HCT116 (cell line): ENCODE results near the gene KIRREL3. TPM values are rescaled to one million over a fixed set of nuclear protein-coding genes. Genes with fewer than 3 reads are reported as not detected.

Experiments used
- ATAC-seq: fragments of 200-7000 bp; cut with Tn5 transposase; 2 replicates; pipeline ENCODE4 v1.9.1; 2020; ENCODE audit warnings: mild to moderate bottlenecking, moderate library complexity
- BruUV-seq: library from RNA; stranded (reverse); fragments of 400-500 nt; replicated peaks from 2 replicates; lab custom pipeline; 2021; lab: Mats Ljungman, UMichigan
- CTCF ChIA-PET: fragments of 300-600 bp; sonication (Branson Sonifier 250); formaldehyde crosslinking; loops from one replicate; lab custom pipeline; 2021; ENCODE audit warnings: antibody characterized with exemption; lab: Charles Lee
- POLR2A ChIA-PET: fragments of 300-600, 350-600 bp; sonication (Branson Sonifier 250); formaldehyde crosslinking; loops from one replicate; lab custom pipeline; 2021; ENCODE audit warnings: antibody characterized with exemption; lab: Charles Lee
- RAD21 ChIA-PET, 2 experiments: fragments of 300-600 bp; sonication (Branson Sonifier 250); formaldehyde crosslinking; loops; one replicate each; lab custom pipeline; 2023; ENCODE audit warnings: low total read pairs in 2 of 2; ENCODE audit not compliant: uncharacterized antibody in 2 of 2, unreplicated experiment in 2 of 2, low non-redundant PET in 1 of 2; lab: Charles Lee
- DNase-seq: peaks from one replicate; pipeline ENCODE4 v3.0.0-alpha.2; 2010; ENCODE audit warnings: low read depth, low spot score
- H2AFZ ChIP-seq: fragments of 200-600 bp; shearing (Covaris generic), sonication (generic); 2 replicates; pipeline ENCODE4 v1.6.1; 2017; ENCODE audit warnings: low read depth, mixed run types, mixed read lengths, antibody characterized with exemption, low read length; ENCODE audit not compliant: poor library complexity, severe bottlenecking
- H3K27ac ChIP-seq: 2 replicates; pipeline ENCODE4 v1.5.1; 2012; ENCODE audit warnings: low read depth, low read length
- H3K27me3 ChIP-seq: fragments of 200-600 bp; sonication (generic); 2 replicates; pipeline ENCODE4 v1.6.1; 2016; ENCODE audit warnings: mixed run types, low read length, mixed read lengths; ENCODE audit not compliant: insufficient read depth
- H3K36me3 ChIP-seq, 2 experiments: fragments of 200-500 bp in 1 of 2; fragments of 200-600 bp in 1 of 2; sonication (Bioruptor generic) in 1 of 2; sonication (generic) in 1 of 2; 2 replicates each; pipeline versions ENCODE4 v1.5.1 to v1.6.1; 2014 to 2016; ENCODE audit warnings: low read length in 2 of 2, inconsistent platforms in 1 of 2, mixed read lengths in 1 of 2, mixed run types in 1 of 2; ENCODE audit not compliant: insufficient read depth in 2 of 2, control insufficient read depth in 1 of 2
- H3K4me1 ChIP-seq, 2 experiments: fragments of 200-600 bp in 1 of 2; sonication (generic) in 1 of 2; 2 replicates each; pipeline versions ENCODE4 v1.5.1 to v1.6.1; 2012 to 2017; ENCODE audit warnings: low read length in 2 of 2, inconsistent platforms in 1 of 2, mild to moderate bottlenecking in 1 of 2, mixed read lengths in 1 of 2, mixed run types in 1 of 2, moderate library complexity in 1 of 2; ENCODE audit not compliant: insufficient read depth in 2 of 2, control insufficient read depth in 1 of 2
- H3K4me2 ChIP-seq: fragments of 200-600 bp; sonication (generic); 2 replicates; pipeline ENCODE4 v1.6.1; 2017; ENCODE audit warnings: mixed run types, low read length, mixed read lengths
- H3K4me3 ChIP-seq, 2 experiments: fragments of 200-600 bp in 1 of 2; sonication (generic) in 1 of 2; replicated peaks in 1 of 2; 2 replicates each; pipeline ENCODE4 v1.5.1; 2011 to 2016; ENCODE audit warnings: low read length in 2 of 2, control low read depth in 1 of 2, low read depth in 1 of 2, mild to moderate bottlenecking in 1 of 2, mixed read lengths in 1 of 2, mixed run types in 1 of 2
- H3K79me2 ChIP-seq: fragments of 200-600 bp; sonication (generic); 2 replicates; pipeline ENCODE4 v1.6.1; 2017; ENCODE audit warnings: mild to moderate bottlenecking, mixed run types, low read length, moderate library complexity, mixed read lengths; ENCODE audit not compliant: insufficient read depth
- H3K9ac ChIP-seq: fragments of 200-600 bp; sonication (generic); 2 replicates; pipeline ENCODE4 v1.6.1; 2016; ENCODE audit warnings: low read length, mixed read lengths
- H3K9me2 ChIP-seq: fragments of 200-600 bp; sonication (generic), shearing (Covaris generic); 2 replicates; pipeline ENCODE4 v1.6.1; 2017; ENCODE audit warnings: mixed run types, mild to moderate bottlenecking, moderate library complexity; ENCODE audit not compliant: insufficient read depth
- H3K9me3 ChIP-seq, 2 experiments: fragments of 200-500 bp in 1 of 2; fragments of 200-600 bp in 1 of 2; sonication (Bioruptor generic) in 1 of 2; sonication (generic) in 1 of 2; 2 replicates each; pipeline ENCODE4 v1.6.1; 2014 to 2017; ENCODE audit warnings: low read length in 2 of 2, mixed read lengths in 2 of 2, inconsistent platforms in 1 of 2, low read depth in 1 of 2, mild to moderate bottlenecking in 1 of 2, mixed run types in 1 of 2, moderate library complexity in 1 of 2; ENCODE audit not compliant: control insufficient read depth in 1 of 2, insufficient read depth in 1 of 2
- H4K20me1 ChIP-seq: fragments of 200-600 bp; sonication (generic), shearing (Covaris generic); 2 replicates; pipeline ENCODE4 v1.6.1; 2017; ENCODE audit warnings: mixed run types, mild to moderate bottlenecking, moderate library complexity; ENCODE audit not compliant: insufficient read depth
- ATF3 ChIP-seq: IDR thresholded peaks from 2 replicates; pipeline ENCODE4 v1.6.1; 2012
- CEBPB ChIP-seq: IDR thresholded peaks from 2 replicates; pipeline ENCODE4 v1.6.1; 2012; ENCODE audit warnings: low read depth
- CTCF ChIP-seq, 3 experiments: fragments of 200-600 bp in 1 of 3; sonication (generic) in 1 of 3; IDR thresholded peaks in 2 of 3; conservative IDR thresholded peaks in 1 of 3; 2 replicates each; pipeline ENCODE4 v1.5.1; 2012 to 2017; ENCODE audit warnings: low read depth in 2 of 3, low read length in 2 of 3, antibody characterized with exemption in 1 of 3, borderline replicate concordance in 1 of 3, control low read depth in 1 of 3, mild to moderate bottlenecking in 1 of 3, mixed read lengths in 1 of 3, mixed run types in 1 of 3, moderate library complexity in 1 of 3; ENCODE audit not compliant: insufficient read depth in 1 of 3
- EGR1 ChIP-seq: IDR thresholded peaks from 2 replicates; pipeline ENCODE4 v1.6.1; 2012; ENCODE audit warnings: low read depth
- ELF1 ChIP-seq: IDR thresholded peaks from 2 replicates; pipeline ENCODE4 v1.6.1; 2012; ENCODE audit warnings: low read depth, borderline replicate concordance
- EZH2 ChIP-seq: fragments of 200-600 bp; sonication (generic); IDR thresholded peaks from 2 replicates; pipeline ENCODE4 v1.6.1; 2017; ENCODE audit warnings: antibody characterized with exemption, mixed run types
- EZH2phosphoT487 ChIP-seq: fragments of 200-600 bp; IDR thresholded peaks from 2 replicates; pipeline ENCODE4 v1.6.1; 2018; ENCODE audit warnings: antibody characterized with exemption, borderline replicate concordance
- FOSL1 ChIP-seq: IDR thresholded peaks from 2 replicates; pipeline ENCODE4 v1.6.1; 2012; ENCODE audit warnings: low read depth
- POLR2A ChIP-seq: IDR thresholded peaks from 2 replicates; pipeline ENCODE4 v1.7.0; 2011; ENCODE audit warnings: borderline replicate concordance; ENCODE audit not compliant: insufficient read depth, insufficient read length; ENCODE audit errors: extremely low read depth
- POLR2AphosphoS5 ChIP-seq: IDR thresholded peaks from 2 replicates; pipeline ENCODE4 v1.6.1; 2011; ENCODE audit warnings: mild to moderate bottlenecking, low read depth, low read length, moderate library complexity
- RAD21 ChIP-seq: IDR thresholded peaks from 2 replicates; pipeline ENCODE4 v1.6.1; 2012; ENCODE audit warnings: low read depth, mild to moderate bottlenecking
- SP1 ChIP-seq: IDR thresholded peaks from 2 replicates; pipeline ENCODE4 v1.6.1; 2012; ENCODE audit warnings: low read depth
- TCF7L2 ChIP-seq: IDR thresholded peaks from 2 replicates; pipeline ENCODE4 v1.7.0; 2011; ENCODE audit warnings: borderline replicate concordance, inconsistent platforms; ENCODE audit not compliant: insufficient read depth, insufficient read length; ENCODE audit errors: extremely low read depth
- YY1 ChIP-seq: IDR thresholded peaks from 2 replicates; pipeline ENCODE4 v1.6.1; 2011; ENCODE audit warnings: low read length, low read depth, moderate library complexity, mild to moderate bottlenecking; ENCODE audit not compliant: insufficient replicate concordance; ENCODE audit errors: extremely low read depth
- ZBTB33 ChIP-seq: IDR thresholded peaks from 2 replicates; pipeline ENCODE4 v1.6.1; 2011; ENCODE audit warnings: mild to moderate bottlenecking, low read length, moderate library complexity; ENCODE audit not compliant: insufficient replicate concordance; ENCODE audit errors: extremely low read depth
- ZFX ChIP-seq: fragments of 450-650 bp; IDR thresholded peaks from 2 replicates; pipeline ENCODE4 v1.6.1; 2017
- ZNF274 ChIP-seq: fragments of 200-500 bp; sonication (Bioruptor generic); IDR thresholded peaks from 2 replicates; pipeline ENCODE4 v1.6.1; 2014; ENCODE audit warnings: mild to moderate bottlenecking, low read depth, low read length, inconsistent platforms
- intact Hi-C: fragments of 100-400 bp; cut with micrococcal nuclease; formaldehyde crosslinking; loops from 2 replicates; pipeline ENCODE4 v1.10.0; 2022
- total RNA-seq: library from RNA; stranded (reverse); gene quantifications from one replicate; pipeline ENCODE4 v1.2.1, GENCODE V29; 2021; ENCODE audit not compliant: unreplicated experiment

KIRREL3 gene
- total RNA-seq, 1 experiment from 2014 or later = not detected

GRCh38 chr11:126810776-126811175 lies 189.8 kb downstream of the KIRREL3 start:
- Histone ChIP-seq H3K9me2 (no peaks in the 10 kb centered on the region), H3K9me3 (no peaks in the 10 kb centered on the region), H3K4me2 (no peak overlapping the region), H3K27ac (no peak overlapping the region), H3K79me2 (no peaks in the 10 kb centered on the region)
- BruUV-seq = no TSS peak
- no peak for DNase-seq
- no peak for TF ChIP-seq ZNF274
- no peak for TF ChIP-seq CEBPB
- no peak for TF ChIP-seq TCF7L2
- no peak for TF ChIP-seq EZH2
- no peak for TF ChIP-seq POLR2AphosphoS5
- TF ChIP-seq RAD21 = no peak
- TF ChIP-seq ELF1 = no peak
- no peak for TF ChIP-seq SP1
- no peak for TF ChIP-seq FOSL1
- TF ChIP-seq EGR1 = no peak
- no peak for TF ChIP-seq ZFX
- TF ChIP-seq YY1 = no peak
- no peak for TF ChIP-seq EZH2phosphoT487
- no peak for TF ChIP-seq ZBTB33
- TF ChIP-seq POLR2A = no peak
- TF ChIP-seq CTCF (IDR thresholded peaks at IDR 0.05 in 2 of 3, conservative IDR thresholded peaks at IDR 0.05 in 1 of 3; ENCODE audit: borderline replicate concordance in 1 of 3, insufficient read depth in 1 of 3, low read depth in 2 of 3, low read length in 2 of 3) = no peak
- no peak for TF ChIP-seq ATF3
- TF ChIP-seq, all 23 proteins: peak for 0
- Histone ChIP-seq H3K4me3 (no peak overlapping the region), H3K36me3 (no peaks in the 10 kb centered on the region), H2AFZ (no peak overlapping the region), H3K9ac (no peak overlapping the region), H4K20me1 (no peaks in the 10 kb centered on the region), H3K4me1 (no peaks in the 10 kb centered on the region), H3K27me3 (peaks cover 15% of the 10 kb centered on the region)
- no peak for ATAC-seq
- ChIA-PET POLR2A (no interaction called here), CTCF (no interaction called here), RAD21 (no interaction called here)
- intact Hi-C loops = no loop called here
